HL-60 (cell line): ENCODE results near the gene COX14.

Source experiments
- GABPA ChIP-seq: IDR thresholded peaks from 2 replicates; pipeline ENCODE4 v1.6.1; 2012; ENCODE audit warnings: low read depth
- POLR2AphosphoS5 ChIP-seq: IDR thresholded peaks from 2 replicates; pipeline ENCODE4 v1.6.1; 2012; ENCODE audit warnings: low read depth
- REST ChIP-seq: IDR thresholded peaks from 2 replicates; pipeline ENCODE4 v1.6.1; 2012; ENCODE audit warnings: low read depth; ENCODE audit not compliant: insufficient replicate concordance
- SPI1 ChIP-seq: IDR thresholded peaks from 2 replicates; pipeline ENCODE4 v1.6.1; 2012; ENCODE audit warnings: low read depth, mild to moderate bottlenecking, borderline replicate concordance
- TF ChIP-seq, protein P1 (sequence below): IDR thresholded peaks from one replicate; pipeline ENCODE4 v1.5.1; 2011; ENCODE audit warnings: low read length, control low read depth, inconsistent platforms; ENCODE audit not compliant: insufficient read depth

DNA sequence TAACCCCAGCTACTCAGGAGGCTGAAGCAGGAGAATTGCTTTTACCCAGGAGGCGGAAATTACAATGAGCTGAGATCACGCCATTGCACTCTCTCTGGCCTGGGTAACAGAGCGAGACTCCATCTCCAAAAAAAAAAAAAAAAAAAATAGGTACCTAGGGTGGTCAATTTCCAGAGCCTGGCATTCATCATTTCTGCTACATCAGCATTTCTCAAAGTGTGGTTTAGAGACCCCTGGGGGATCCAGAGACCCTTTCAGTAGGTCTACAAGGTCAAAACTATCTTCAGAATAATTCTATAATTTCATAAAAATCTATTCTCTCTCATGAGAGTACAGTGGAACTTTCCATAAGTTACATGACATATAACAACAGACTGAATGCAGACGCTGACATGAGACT, 35.2 kb downstream of the COX14 start:
- no peak for TF ChIP-seq POLR2AphosphoS5
- no peak for TF ChIP-seq SPI1
- TF ChIP-seq, protein P1, sequence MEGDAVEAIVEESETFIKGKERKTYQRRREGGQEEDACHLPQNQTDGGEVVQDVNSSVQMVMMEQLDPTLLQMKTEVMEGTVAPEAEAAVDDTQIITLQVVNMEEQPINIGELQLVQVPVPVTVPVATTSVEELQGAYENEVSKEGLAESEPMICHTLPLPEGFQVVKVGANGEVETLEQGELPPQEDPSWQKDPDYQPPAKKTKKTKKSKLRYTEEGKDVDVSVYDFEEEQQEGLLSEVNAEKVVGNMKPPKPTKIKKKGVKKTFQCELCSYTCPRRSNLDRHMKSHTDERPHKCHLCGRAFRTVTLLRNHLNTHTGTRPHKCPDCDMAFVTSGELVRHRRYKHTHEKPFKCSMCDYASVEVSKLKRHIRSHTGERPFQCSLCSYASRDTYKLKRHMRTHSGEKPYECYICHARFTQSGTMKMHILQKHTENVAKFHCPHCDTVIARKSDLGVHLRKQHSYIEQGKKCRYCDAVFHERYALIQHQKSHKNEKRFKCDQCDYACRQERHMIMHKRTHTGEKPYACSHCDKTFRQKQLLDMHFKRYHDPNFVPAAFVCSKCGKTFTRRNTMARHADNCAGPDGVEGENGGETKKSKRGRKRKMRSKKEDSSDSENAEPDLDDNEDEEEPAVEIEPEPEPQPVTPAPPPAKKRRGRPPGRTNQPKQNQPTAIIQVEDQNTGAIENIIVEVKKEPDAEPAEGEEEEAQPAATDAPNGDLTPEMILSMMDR = no peak
- no peak for TF ChIP-seq REST
- no peak for TF ChIP-seq GABPA
